ENCODE results near the gene RASD1. TPM values are rescaled to one million over a fixed set of nuclear protein-coding genes. Genes with fewer than 3 reads are reported as not detected.

The RASD1 gene
- total RNA-seq, 1 experiment from 2014 or later, result 5.7 TPM

DNA sequence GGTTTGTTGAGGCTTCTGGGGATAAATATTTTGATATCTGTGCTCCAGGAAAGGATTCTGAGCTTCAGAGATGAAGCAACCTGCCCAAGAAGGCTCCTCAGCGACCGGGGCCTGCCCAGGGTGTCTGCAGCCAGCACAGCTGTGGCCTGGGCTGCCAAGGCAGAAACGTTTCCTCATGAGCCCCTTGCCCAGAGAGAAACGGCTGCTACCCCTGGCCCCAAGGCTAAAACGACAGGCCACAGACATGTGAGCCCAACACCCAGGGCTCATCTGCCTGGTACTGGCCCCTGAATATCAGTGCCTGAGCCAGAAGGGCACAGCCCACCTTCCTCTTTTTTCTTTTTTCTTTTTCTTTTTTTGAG is 45.4 kb upstream of the RASD1 start:
- H3K79me1 ChIP-seq (ENCODE audit: insufficient read depth, low read depth, low read length, poor library complexity, severe bottlenecking), result no peaks in the 10 kb centered on the region
- no peak overlapping the region for H4K5ac ChIP-seq (ENCODE audit: insufficient read length, low read depth, low read length)
- Mint-ChIP-seq H3K27me3 (ENCODE audit: low read depth) (no peaks in the 10 kb centered on the region; the same call in 1 of the 2 replicates), H3K27ac (no peak overlapping the region; a peak in 1 of 7 replicates), H3K4me3 (no peak overlapping the region), H3K9me3 (no peaks in the 10 kb centered on the region), H3K36me3 (ENCODE audit: insufficient read depth in 1 of 3, low read depth in 3 of 3) (no peaks in the 10 kb centered on the region; a peak in 1 of 7 replicates), H3K4me1 (peaks cover 4 to 5% of the 10 kb centered on the region in 2 experiments; a peak in 3 of 4 replicates)
- H3K56ac ChIP-seq (ENCODE audit: insufficient read length, low read depth, low read length), result no peak overlapping the region
- no peak for DNase-seq
- H2BK5ac ChIP-seq (ENCODE audit: insufficient read length, low read length), result no peak overlapping the region
- no peak overlapping the region for H2BK12ac ChIP-seq (ENCODE audit: insufficient read length, low read depth, low read length)
- no peak overlapping the region for H2BK15ac ChIP-seq (ENCODE audit: low read depth, low read length)
- no peak overlapping the region for H2AFZ ChIP-seq (ENCODE audit: low read length)
- H2BK120ac ChIP-seq (ENCODE audit: low read depth, low read length, poor library complexity, severe bottlenecking), result no peak overlapping the region
- H3K14ac ChIP-seq (ENCODE audit: insufficient read depth, low read length), result no peak overlapping the region
- no peak overlapping the region for H3K4me2 ChIP-seq (ENCODE audit: insufficient read depth, insufficient read length, low read length)
- no peaks in the 10 kb centered on the region for H3K23me2 ChIP-seq (ENCODE audit: insufficient read length, low read depth, low read length, poor library complexity, severe bottlenecking)
- H3K9ac ChIP-seq (ENCODE audit: extremely low read depth, insufficient read length, low read length), result no peak overlapping the region
- no peak overlapping the region for H3K18ac ChIP-seq (ENCODE audit: insufficient read length, low read depth, low read length)
- no peak overlapping the region for H3K27ac ChIP-seq (ENCODE audit: insufficient read length, low read depth, low read length)
- no peak overlapping the region for H4K91ac ChIP-seq (ENCODE audit: insufficient read length, low read depth, low read length)
- H3K79me2 ChIP-seq (ENCODE audit: insufficient read depth, low read length), result no peaks in the 10 kb centered on the region
- no peak overlapping the region for H2AK5ac ChIP-seq (ENCODE audit: insufficient read length, low read length)
- H3T11ph ChIP-seq (ENCODE audit: low read length), result no peak overlapping the region
- H3K27me3 ChIP-seq (ENCODE audit: insufficient read depth, low read length), result no peaks in the 10 kb centered on the region
- H4K8ac ChIP-seq (replicated peaks; ENCODE audit: insufficient read length, low read depth, low read length), result no peak overlapping the region
- no peak overlapping the region for H2BK20ac ChIP-seq (ENCODE audit: low read depth, low read length, poor library complexity, severe bottlenecking)
- H4K20me1 ChIP-seq (ENCODE audit: control insufficient read depth, insufficient read depth, insufficient read length), result no peaks in the 10 kb centered on the region
- TF ChIP-seq, protein P1, sequence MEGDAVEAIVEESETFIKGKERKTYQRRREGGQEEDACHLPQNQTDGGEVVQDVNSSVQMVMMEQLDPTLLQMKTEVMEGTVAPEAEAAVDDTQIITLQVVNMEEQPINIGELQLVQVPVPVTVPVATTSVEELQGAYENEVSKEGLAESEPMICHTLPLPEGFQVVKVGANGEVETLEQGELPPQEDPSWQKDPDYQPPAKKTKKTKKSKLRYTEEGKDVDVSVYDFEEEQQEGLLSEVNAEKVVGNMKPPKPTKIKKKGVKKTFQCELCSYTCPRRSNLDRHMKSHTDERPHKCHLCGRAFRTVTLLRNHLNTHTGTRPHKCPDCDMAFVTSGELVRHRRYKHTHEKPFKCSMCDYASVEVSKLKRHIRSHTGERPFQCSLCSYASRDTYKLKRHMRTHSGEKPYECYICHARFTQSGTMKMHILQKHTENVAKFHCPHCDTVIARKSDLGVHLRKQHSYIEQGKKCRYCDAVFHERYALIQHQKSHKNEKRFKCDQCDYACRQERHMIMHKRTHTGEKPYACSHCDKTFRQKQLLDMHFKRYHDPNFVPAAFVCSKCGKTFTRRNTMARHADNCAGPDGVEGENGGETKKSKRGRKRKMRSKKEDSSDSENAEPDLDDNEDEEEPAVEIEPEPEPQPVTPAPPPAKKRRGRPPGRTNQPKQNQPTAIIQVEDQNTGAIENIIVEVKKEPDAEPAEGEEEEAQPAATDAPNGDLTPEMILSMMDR (conservative IDR thresholded peaks at IDR 0.05), result no peak
- H3K4ac ChIP-seq (ENCODE audit: low read depth, low read length), result no peak overlapping the region
- no peak overlapping the region for H3K23ac ChIP-seq (ENCODE audit: insufficient read length, low read depth, low read length)
- H3K9me3 ChIP-seq (ENCODE audit: control insufficient read depth, low read depth, low read length), result no peaks in the 10 kb centered on the region
- no peaks in the 10 kb centered on the region for H3K4me1 ChIP-seq (ENCODE audit: insufficient read depth, low read length)
- no CpG with 5 or more reads among the region's 5 CpGs for WGBS (ENCODE audit: extremely low coverage, insufficient read length, low lambda C conversion rate)
